Measurements from ENCODE around the gene SYTL1. TPM values are rescaled to one million over a fixed set of nuclear protein-coding genes. Genes with fewer than 3 reads are reported as not detected.

The SYTL1 gene
- total and polyA plus RNA-seq, 11 donors, result 0.23 to 6.0 (median 0.55) TPM; not detected in 1

GRCh38 chr1:27314737-27315136, 27.1 kb upstream of the SYTL1 start:
- no peak overlapping the region for H3K4me3 ChIP-seq
- no peaks in the 10 kb centered on the region for H3K9me3 ChIP-seq
- DNase-seq (no peak), ATAC-seq (no peak)
- TF ChIP-seq POLR2A (IDR thresholded peaks at IDR 0.05), result no peak
- H3K36me3 ChIP-seq, result peaks cover 0 to 12% (median 0%) of the 10 kb centered on the region in 9 donors
- H3K27me3 ChIP-seq, result peaks cover 0 to 5% (median 0%) of the 10 kb centered on the region in 9 donors
- intact Hi-C loops (cut with DNase I), result loop anchor here in 1 of 10 donors (5.0 kb wide), 1 partner anchor 38 kb away; no protein-coding TSS in a partner anchor
- WGBS, 4 donors, result 59 to 73% (median 64%) methylated on average over 2 of the region's 2 CpGs
- peaks cover 0 to 6% (median 0%) of the 10 kb centered on the region in 12 donors for H3K4me1 ChIP-seq
- H3K27ac ChIP-seq, result no peak overlapping the region

GRCh38 chr1:27316860-27317259, 25.0 kb upstream of the SYTL1 start:
- no peak for DNase-seq
- Histone ChIP-seq H3K4me3 (no peak overlapping the region), H3K36me3 (peaks cover 0 to under 1% (median 0%) of the 10 kb centered on the region in 9 donors), H3K4me1 (peaks cover 0 to 9% (median 0%) of the 10 kb centered on the region in 12 donors), H3K27ac (no peak overlapping the region), H3K9me3 (no peaks in the 10 kb centered on the region), H3K27me3 (peaks cover 0 to 5% (median 0%) of the 10 kb centered on the region in 9 donors)
- TF ChIP-seq CTCF (IDR thresholded peaks at IDR 0.05), result no peak
- no peak for TF ChIP-seq POLR2A (IDR thresholded peaks at IDR 0.05)
- WGBS, 4 donors, result 85 to 94% (median 91%) methylated on average over 5 of the region's 5 CpGs
- intact Hi-C loops (cut with DNase I), result no loop called here
- ATAC-seq, result no peak

GRCh38 chr1:27318136-27318535, 23.7 kb upstream of the SYTL1 start:
- Histone ChIP-seq H3K4me3 (no peak overlapping the region), H3K27me3 (peaks cover 0 to 5% (median 0%) of the 10 kb centered on the region in 9 donors), H3K36me3 (no peaks in the 10 kb centered on the region), H3K9me3 (no peaks in the 10 kb centered on the region), H3K27ac (no peak overlapping the region), H3K4me1 (peaks cover 2 to 15% (median 5%) of the 10 kb centered on the region in 12 donors)
- TF ChIP-seq CTCF (IDR thresholded peaks at IDR 0.05), result no peak
- no peak for TF ChIP-seq POLR2A (IDR thresholded peaks at IDR 0.05)
- ATAC-seq (no peak), DNase-seq (no peak)
- WGBS, 4 donors, result 20 to 33% (median 29%) methylated on average over 4 of the region's 4 CpGs
- intact Hi-C loops (cut with DNase I), result no loop called here

GRCh38 chr1:27318596-27318995, 23.2 kb upstream of the SYTL1 start:
- Histone ChIP-seq H3K4me3 (no peak overlapping the region), H3K27ac (no peak overlapping the region), H3K4me1 (peaks cover 5 to 20% (median 9%) of the 10 kb centered on the region in 12 donors), H3K27me3 (peaks cover 0 to 5% (median 0%) of the 10 kb centered on the region in 9 donors), H3K36me3 (no peaks in the 10 kb centered on the region), H3K9me3 (no peaks in the 10 kb centered on the region)
- WGBS, 4 donors, result 53 to 100% (median 78%) methylated on average over 1 of the region's 1 CpG
- DNase-seq (no peak), ATAC-seq (no peak)
- intact Hi-C loops (cut with DNase I), result no loop called here
- TF ChIP-seq POLR2A (IDR thresholded peaks at IDR 0.05) (no peak), CTCF (IDR thresholded peaks at IDR 0.05) (no peak)
